NAMALWA (cell line): ENCODE results near the gene PPP2R2B.
A peak's percentile ranks its signal among the peaks of the same experiment; 100 is the strongest.

Experiments used
- DNase-seq: peaks from one replicate; pipeline ENCODE4 v3.0.0-alpha.2; 2015; ENCODE audit warnings: low spot score

PPP2R2B gene

GRCh38 chr5:146548781-146549449 lies 329.6 kb downstream of the PPP2R2B start:
- no peak for DNase-seq

DNA sequence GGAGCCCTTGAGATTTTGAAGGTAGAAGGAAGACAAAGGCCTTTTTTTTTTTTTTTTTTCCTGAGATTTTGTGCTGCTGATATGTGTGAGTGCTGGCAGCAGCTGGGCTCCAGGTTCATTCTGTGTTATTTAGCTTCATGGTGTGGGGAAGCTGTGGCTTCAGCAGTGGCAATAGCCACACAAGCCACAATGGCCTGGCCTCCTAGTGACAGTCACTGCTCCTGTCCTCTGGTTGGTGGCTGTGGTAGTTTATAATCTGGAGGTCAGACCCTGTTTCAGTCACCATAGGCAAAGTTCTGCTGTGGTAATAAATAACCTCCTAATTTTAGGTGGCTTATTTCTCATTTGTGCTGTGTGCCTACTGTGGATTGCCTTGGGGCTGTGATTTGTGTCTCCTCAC lies 334.3 kb downstream of the PPP2R2B start:
- DNase-seq, result no peak

DNA sequence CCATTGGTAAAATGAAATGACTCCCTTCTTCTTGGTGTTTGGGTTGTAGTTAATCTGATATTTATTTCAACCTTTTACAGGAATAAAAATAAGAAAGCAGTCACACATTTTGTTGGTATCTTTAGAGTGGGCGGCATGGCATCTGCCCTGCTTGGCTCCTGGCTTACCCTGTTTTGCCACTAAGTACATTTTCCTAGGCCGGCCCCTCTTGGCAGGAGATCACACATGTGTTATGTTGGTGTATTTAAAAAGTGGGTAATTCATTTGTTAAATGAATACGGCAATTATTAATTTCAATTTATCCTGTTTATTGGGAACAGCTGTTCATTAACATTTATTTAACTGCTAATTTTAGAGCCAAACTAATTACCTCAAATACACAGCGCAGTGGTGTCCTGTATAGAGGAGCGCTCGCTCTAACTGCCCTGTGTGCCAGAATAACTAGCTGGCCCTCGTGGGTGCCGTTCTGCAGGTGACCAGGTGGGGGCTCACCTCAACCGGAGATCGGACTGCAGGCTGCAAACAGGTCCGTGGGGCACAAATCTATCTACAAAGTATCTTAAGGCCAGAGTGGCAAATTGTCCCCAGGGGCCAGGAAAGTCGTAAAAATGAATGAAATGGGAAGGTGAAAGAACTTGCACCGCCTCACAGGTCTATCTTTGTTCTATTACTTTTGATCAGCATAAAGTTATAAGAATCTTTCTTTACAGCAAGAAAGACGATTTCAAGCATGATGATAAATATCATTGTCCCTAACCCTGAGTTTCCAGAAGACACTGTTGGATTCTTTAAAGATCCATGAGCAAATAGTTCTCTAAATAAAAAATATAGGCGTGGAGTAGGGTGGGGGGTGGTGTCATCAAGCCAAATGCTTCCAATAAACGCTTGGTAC lies 336.4 kb downstream of the PPP2R2B start:
- DNase-seq, result peak; percentile 71

DNA sequence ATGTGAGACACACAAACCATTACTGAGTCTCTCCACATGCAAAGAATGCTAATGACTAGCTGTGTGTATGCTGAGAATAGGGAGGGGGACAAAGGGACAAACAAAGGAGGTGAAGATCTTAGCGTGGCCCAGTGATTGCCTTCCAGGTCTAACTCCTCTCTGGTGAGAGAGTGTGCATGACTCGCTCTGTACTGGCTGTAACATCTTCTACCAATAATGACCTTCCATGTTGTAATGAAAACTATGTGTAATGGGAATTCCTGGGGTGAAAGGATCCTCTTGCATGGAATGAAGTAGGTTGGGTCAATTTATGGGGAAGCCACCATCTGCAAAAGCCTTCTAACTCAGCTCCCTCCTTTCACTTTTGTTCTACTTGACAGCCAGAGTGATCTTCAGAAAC lies 338.1 kb downstream of the PPP2R2B start:
- DNase-seq, result no peak

GRCh38 chr5:146539973-146540372 lies 338.6 kb downstream of the PPP2R2B start:
- DNase-seq, result no peak

DNA sequence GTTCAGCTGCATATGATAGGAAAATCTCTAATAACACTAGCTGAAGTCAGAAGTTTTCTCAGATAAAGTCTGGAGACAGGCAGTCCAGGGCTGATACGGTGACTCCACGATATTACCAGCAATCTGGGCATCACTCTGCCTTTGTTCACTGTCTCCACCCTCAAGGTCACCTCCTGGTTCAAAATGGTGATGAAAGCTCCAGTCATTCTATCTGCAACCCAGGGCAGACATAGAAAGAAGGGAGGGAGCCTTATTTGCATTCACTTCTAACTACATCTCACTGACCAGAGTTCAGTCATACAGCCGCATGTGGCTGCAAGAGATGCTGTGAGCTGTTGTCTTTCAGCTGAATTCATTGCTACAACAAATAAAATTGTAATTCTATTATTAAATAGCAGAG lies 340.1 kb downstream of the PPP2R2B start:
- DNase-seq, result no peak

DNA sequence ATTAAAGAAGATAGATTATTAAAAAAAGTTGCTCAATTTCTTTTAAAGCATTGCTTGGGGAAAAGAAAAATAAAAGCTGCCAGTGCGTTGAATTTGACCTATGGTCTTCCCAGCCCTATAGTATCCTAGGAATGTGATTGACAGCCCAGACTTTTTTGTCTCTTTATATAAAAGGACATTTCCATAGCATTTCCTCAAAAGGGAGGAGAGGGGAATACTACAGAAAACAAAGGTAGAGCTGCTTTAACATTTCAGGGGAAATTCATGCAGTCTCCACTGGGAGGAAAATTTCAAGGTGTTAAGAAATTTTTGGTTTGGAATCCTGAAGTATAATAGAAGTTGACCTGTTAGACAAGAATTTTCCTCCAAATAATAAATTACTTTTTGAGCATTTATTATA lies 344.7 kb downstream of the PPP2R2B start:
- no peak for DNase-seq

- DNase-seq, result peak; percentile 91
These were observed 345.2 kb downstream of the PPP2R2B start for GRCh38 chr5:146533260-146533857.
